A549 (cell line): Measurements from ENCODE around the gene EWSR1.

ENCODE experiments used
- BHLHE40 ChIP-seq: IDR thresholded peaks from 2 replicates; pipeline ENCODE4 v1.6.1; 2012; ENCODE audit warnings: low read depth, low read length, inconsistent platforms
- CEBPB ChIP-seq, 2 experiments: fragments of >200 bp in 1 of 2; sonication (Bioruptor Twin) in 1 of 2; formaldehyde crosslinking in 1 of 2; IDR thresholded peaks; 2 replicates each; pipeline ENCODE4 v1.6.1; 2012 to 2016
- EP300 ChIP-seq, 2 experiments: fragments of >200 bp; sonication (Bioruptor Twin); formaldehyde crosslinking; IDR thresholded peaks; 2 replicates in 1 of 2; 3 replicates in 1 of 2; pipeline ENCODE4 v1.6.1; 2016 to 2017
- MAZ ChIP-seq: fragments of 150-350 bp; IDR thresholded peaks from 2 replicates; pipeline ENCODE4 v1.6.1; 2014; ENCODE audit warnings: antibody characterized with exemption, low read depth, low read length, borderline replicate concordance
- MYC ChIP-seq: IDR thresholded peaks from 2 replicates; pipeline ENCODE4 v1.6.1; 2012; ENCODE audit warnings: mild to moderate bottlenecking, inconsistent platforms, low read length, improper control_type of control experiment, borderline replicate concordance
- RAD21 ChIP-seq, 2 experiments: fragments of >200 bp in 1 of 2; sonication (Bioruptor Twin) in 1 of 2; formaldehyde crosslinking in 1 of 2; IDR thresholded peaks in 1 of 2; conservative IDR thresholded peaks in 1 of 2; 2 replicates in 1 of 2; 3 replicates in 1 of 2; pipeline ENCODE4 v1.6.1; 2012 to 2018; ENCODE audit warnings: inconsistent platforms in 1 of 2
- RNF2 ChIP-seq: fragments of 200-600 bp; sonication (generic); IDR thresholded peaks from 2 replicates; pipeline ENCODE4 v1.6.1; 2016; ENCODE audit warnings: low read depth, mild to moderate bottlenecking, antibody characterized with exemption, moderate library complexity, borderline replicate concordance
- TF ChIP-seq, protein P1 (sequence below): fragments of >200 bp; sonication (Bioruptor Twin); formaldehyde crosslinking; IDR thresholded peaks from 3 replicates; pipeline ENCODE4 v1.5.1; 2016
- TF ChIP-seq, protein P2 (sequence below): fragments of >200 bp; sonication (Bioruptor Twin); formaldehyde crosslinking; IDR thresholded peaks from 2 replicates; pipeline ENCODE4 v1.6.1; 2016
- TF ChIP-seq, protein P3 (sequence below): fragments of >200 bp; sonication (Bioruptor Twin); formaldehyde crosslinking; IDR thresholded peaks from 3 replicates; pipeline ENCODE4 v1.6.1; 2016
- TF ChIP-seq, protein P4 (sequence below): IDR thresholded peaks from 2 replicates; pipeline ENCODE4 v1.6.1; 2012

DNA sequence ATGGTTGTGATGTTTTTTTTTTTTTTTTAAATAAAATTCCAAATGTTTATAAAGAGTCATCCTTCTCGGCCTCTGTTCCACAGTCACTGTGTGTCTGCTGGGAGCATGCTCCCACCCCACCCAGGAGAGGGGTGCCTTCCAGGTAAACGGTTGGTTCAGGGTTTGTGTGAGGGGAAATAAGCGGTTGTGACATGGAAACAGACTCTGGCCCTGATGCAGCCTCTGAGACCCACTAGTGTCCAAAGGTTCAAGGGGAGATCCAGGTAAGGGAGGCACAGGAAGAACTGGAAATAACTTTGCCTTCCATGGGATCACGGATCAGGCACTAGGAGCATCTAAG is 32.4 kb downstream of the EWSR1 start:
- TF ChIP-seq, protein P1, sequence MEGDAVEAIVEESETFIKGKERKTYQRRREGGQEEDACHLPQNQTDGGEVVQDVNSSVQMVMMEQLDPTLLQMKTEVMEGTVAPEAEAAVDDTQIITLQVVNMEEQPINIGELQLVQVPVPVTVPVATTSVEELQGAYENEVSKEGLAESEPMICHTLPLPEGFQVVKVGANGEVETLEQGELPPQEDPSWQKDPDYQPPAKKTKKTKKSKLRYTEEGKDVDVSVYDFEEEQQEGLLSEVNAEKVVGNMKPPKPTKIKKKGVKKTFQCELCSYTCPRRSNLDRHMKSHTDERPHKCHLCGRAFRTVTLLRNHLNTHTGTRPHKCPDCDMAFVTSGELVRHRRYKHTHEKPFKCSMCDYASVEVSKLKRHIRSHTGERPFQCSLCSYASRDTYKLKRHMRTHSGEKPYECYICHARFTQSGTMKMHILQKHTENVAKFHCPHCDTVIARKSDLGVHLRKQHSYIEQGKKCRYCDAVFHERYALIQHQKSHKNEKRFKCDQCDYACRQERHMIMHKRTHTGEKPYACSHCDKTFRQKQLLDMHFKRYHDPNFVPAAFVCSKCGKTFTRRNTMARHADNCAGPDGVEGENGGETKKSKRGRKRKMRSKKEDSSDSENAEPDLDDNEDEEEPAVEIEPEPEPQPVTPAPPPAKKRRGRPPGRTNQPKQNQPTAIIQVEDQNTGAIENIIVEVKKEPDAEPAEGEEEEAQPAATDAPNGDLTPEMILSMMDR, result no peak
- TF ChIP-seq BHLHE40 (no peak), EP300 (IDR thresholded peaks at IDR 0.05) (no peak), MYC (no peak), RAD21 (conservative IDR thresholded peaks at IDR 0.05 in 1 of 2, IDR thresholded peaks at IDR 0.05 in 1 of 2) (no peak), CEBPB (IDR thresholded peaks at IDR 0.05) (no peak), RNF2 (no peak), MAZ (no peak)
- TF ChIP-seq, protein P2, sequence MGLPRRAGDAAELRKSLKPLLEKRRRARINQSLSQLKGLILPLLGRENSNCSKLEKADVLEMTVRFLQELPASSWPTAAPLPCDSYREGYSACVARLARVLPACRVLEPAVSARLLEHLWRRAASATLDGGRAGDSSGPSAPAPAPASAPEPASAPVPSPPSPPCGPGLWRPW, result no peak
- TF ChIP-seq, protein P3, sequence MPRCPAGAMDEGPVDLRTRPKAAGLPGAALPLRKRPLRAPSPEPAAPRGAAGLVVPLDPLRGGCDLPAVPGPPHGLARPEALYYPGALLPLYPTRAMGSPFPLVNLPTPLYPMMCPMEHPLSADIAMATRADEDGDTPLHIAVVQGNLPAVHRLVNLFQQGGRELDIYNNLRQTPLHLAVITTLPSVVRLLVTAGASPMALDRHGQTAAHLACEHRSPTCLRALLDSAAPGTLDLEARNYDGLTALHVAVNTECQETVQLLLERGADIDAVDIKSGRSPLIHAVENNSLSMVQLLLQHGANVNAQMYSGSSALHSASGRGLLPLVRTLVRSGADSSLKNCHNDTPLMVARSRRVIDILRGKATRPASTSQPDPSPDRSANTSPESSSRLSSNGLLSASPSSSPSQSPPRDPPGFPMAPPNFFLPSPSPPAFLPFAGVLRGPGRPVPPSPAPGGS, result no peak
- TF ChIP-seq, protein P4, sequence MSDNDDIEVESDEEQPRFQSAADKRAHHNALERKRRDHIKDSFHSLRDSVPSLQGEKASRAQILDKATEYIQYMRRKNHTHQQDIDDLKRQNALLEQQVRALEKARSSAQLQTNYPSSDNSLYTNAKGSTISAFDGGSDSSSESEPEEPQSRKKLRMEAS, result no peak
